ENCODE results near the gene AMACR. TPM values are rescaled to one million over a fixed set of nuclear protein-coding genes. Genes with fewer than 3 reads are reported as not detected.
"Not testable (repeated sequence)": the region's sequence is repeated elsewhere in the genome, so short reads cannot be mapped to it uniquely, and the experiment has no call there.

Gene AMACR
- total RNA-seq, 1 donor from 2014 or later = 6.0 TPM

DNA sequence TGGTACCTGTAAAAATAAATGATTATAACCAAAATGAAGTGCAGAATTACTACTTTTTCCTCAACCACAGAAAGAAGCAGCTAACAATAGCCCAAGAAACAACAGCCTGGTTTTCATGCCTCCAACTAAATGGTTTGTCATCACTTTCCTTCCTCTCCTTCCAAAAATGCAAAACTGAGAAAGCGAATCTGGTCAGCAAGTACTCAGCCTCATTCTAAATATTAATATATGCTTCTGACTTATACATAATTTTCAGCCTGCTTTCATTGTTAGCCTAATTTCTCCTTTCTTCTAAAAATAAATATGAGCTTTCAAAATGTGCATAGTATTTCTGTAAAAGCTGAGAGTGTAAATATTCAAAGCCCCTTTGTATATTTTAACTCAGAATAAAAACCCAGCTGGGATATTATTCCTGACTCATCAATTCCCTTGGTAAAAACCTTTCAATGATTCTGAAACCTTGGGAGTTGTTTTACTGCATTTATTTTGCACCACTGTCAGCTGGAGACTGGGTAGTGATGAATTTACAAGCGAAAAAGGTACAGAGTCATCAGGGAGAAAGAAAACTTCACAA, 50.2 kb downstream of the AMACR start:
- ChIA-PET POLR2A (no interaction called here), CTCF (no interaction called here)
- ATAC-seq (ENCODE audit: low read depth) = no peak
- no peak overlapping the region for H3K27ac Mint-ChIP-seq
- H3K9me3 Mint-ChIP-seq = peaks cover 7% of the 10 kb centered on the region
- H3K36me3 Mint-ChIP-seq (ENCODE audit: low read depth) = no peaks in the 10 kb centered on the region
- no peak overlapping the region for H3K4me3 Mint-ChIP-seq
- intact Hi-C loops (cut with micrococcal nuclease) = no loop called here
- no peak for DNase-seq
- peaks cover 5% of the 10 kb centered on the region for H3K27me3 Mint-ChIP-seq
- TF ChIP-seq, protein P1, sequence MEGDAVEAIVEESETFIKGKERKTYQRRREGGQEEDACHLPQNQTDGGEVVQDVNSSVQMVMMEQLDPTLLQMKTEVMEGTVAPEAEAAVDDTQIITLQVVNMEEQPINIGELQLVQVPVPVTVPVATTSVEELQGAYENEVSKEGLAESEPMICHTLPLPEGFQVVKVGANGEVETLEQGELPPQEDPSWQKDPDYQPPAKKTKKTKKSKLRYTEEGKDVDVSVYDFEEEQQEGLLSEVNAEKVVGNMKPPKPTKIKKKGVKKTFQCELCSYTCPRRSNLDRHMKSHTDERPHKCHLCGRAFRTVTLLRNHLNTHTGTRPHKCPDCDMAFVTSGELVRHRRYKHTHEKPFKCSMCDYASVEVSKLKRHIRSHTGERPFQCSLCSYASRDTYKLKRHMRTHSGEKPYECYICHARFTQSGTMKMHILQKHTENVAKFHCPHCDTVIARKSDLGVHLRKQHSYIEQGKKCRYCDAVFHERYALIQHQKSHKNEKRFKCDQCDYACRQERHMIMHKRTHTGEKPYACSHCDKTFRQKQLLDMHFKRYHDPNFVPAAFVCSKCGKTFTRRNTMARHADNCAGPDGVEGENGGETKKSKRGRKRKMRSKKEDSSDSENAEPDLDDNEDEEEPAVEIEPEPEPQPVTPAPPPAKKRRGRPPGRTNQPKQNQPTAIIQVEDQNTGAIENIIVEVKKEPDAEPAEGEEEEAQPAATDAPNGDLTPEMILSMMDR (IDR thresholded peaks at IDR 0.05) = no peak
- no peaks in the 10 kb centered on the region for H3K4me1 Mint-ChIP-seq

GRCh38 chr5:33952175-33952574, 55.7 kb downstream of the AMACR start:
- CTCF ChIA-PET; H3K4me1 Mint-ChIP-seq; DNase-seq; H3K27ac Mint-ChIP-seq; H3K9me3 Mint-ChIP-seq; ATAC-seq (ENCODE audit: low read depth); H3K4me3 Mint-ChIP-seq; intact Hi-C loops (cut with micrococcal nuclease); H3K36me3 Mint-ChIP-seq (ENCODE audit: low read depth): not testable (repeated sequence)
- POLR2A ChIA-PET = interaction anchor here (0.7 kb wide), 1 partner anchor 1708 kb away, joined by 3 read pairs; no protein-coding TSS in a partner anchor
- peaks cover 12% of the 10 kb centered on the region for H3K27me3 Mint-ChIP-seq

DNA sequence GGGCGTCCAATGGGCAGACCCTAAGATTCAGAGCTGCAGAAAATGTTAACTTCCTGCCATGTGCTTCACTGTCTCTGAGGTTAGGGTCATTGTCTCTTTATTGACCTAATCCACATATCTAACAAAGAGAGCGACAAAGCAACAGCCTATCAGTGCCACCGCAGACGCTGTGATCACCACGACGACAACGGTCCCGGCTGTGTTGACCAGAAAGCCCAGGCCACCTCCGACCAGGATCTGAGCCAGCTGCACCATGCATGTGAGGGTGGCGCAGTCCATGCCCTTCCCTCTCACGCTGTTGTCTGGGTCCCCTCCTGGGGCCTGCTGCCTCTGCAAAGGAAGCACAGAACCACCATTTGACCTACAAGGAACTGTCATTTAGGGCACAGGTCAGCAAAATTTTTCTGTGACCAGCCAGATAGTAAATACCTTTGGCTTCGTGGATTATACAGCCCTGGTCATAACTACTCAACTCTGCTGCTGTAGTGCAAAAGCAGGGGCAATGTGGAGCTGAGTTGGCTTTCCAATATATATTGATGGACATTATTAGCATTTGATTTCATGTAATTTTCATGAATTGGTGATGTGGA, 63.2 kb downstream of the AMACR start:
- no peaks in the 10 kb centered on the region for H3K36me3 Mint-ChIP-seq (ENCODE audit: low read depth)
- H3K9me3 Mint-ChIP-seq = peaks cover 2% of the 10 kb centered on the region
- ChIA-PET CTCF (interaction anchor here (1.9 kb wide), 1 partner anchor 10 kb away, joined by 4 read pairs; no protein-coding TSS in a partner anchor), POLR2A (no interaction called here)
- no peak for DNase-seq
- TF ChIP-seq, protein P1 (IDR thresholded peaks at IDR 0.05) = no peak
- no peaks in the 10 kb centered on the region for H3K4me1 Mint-ChIP-seq
- intact Hi-C loops (cut with micrococcal nuclease) = no loop called here
- ATAC-seq (ENCODE audit: low read depth) = no peak
- no peak overlapping the region for H3K4me3 Mint-ChIP-seq
- H3K27me3 Mint-ChIP-seq = peaks cover 35% of the 10 kb centered on the region
- no peak overlapping the region for H3K27ac Mint-ChIP-seq

- intact Hi-C loops (cut with micrococcal nuclease) = no loop called here
- H3K27me3 Mint-ChIP-seq = peaks cover 50% of the 10 kb centered on the region
- no peaks in the 10 kb centered on the region for H3K4me1 Mint-ChIP-seq
- TF ChIP-seq, protein P1 (IDR thresholded peaks at IDR 0.05) = no peak
- ChIA-PET POLR2A (no interaction called here), CTCF (no interaction called here)
- H3K4me3 Mint-ChIP-seq = no peak overlapping the region
- no peaks in the 10 kb centered on the region for H3K36me3 Mint-ChIP-seq (ENCODE audit: low read depth)
- ATAC-seq (ENCODE audit: low read depth) = no peak
- no peak overlapping the region for H3K27ac Mint-ChIP-seq
- no peaks in the 10 kb centered on the region for H3K9me3 Mint-ChIP-seq
- no peak for DNase-seq
Measured at GRCh38 chr5:33941090-33941489, 66.8 kb downstream of the AMACR start.

DNA sequence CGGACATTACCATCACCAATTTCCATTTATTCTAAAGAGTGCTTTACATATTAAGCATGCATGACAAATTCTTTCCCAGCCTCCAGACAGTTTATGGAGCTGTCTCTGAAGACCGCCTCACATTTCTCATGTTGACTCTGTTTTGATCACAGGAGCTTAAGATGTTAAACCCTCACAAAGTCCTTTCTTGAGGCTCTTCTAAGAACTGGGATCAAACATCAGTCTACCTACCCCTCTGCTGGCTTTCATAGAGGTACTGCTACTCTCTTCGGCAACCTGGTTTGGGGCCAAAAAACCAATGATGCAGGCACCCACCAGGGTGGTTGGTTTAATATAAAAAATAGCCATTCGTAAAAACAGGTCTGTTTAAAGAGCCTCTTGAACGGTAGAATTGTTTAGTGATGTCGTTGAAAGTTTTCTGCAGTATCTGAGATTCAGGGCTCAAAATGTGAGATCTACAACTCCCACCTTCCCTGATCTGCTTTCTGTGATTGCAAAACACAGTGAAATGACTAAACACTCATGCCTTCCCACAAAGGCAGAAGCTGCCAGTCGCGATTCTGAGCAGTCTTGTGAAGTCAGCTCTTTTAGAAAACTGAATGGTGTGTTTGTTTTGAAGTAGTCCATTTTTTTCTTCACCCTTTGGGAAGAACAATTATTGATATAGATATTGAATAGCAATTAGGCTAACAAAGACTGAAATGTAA, 68.1 kb downstream of the AMACR start:
- H3K27me3 Mint-ChIP-seq = peaks cover 50% of the 10 kb centered on the region
- POLR2A ChIA-PET = no interaction called here
- TF ChIP-seq, protein P1 (IDR thresholded peaks at IDR 0.05) = no peak
- no peak overlapping the region for H3K27ac Mint-ChIP-seq
- H3K4me3 Mint-ChIP-seq = no peak overlapping the region
- CTCF ChIA-PET = interaction anchor here (1.1 kb wide), 1 partner anchor 351 kb away, joined by 3 read pairs; no protein-coding TSS in a partner anchor
- ATAC-seq (ENCODE audit: low read depth) (no peak), DNase-seq (no peak)
- no peaks in the 10 kb centered on the region for H3K9me3 Mint-ChIP-seq
- intact Hi-C loops (cut with micrococcal nuclease) = no loop called here
- H3K36me3 Mint-ChIP-seq (ENCODE audit: low read depth) = no peaks in the 10 kb centered on the region
- peaks cover under 1% of the 10 kb centered on the region for H3K4me1 Mint-ChIP-seq

Measured in activated B cell treated with CpG ODN at 0.5 μM for 24 hours (primary cell).